SU-DHL-6 (cell line): ENCODE measurements around the gene ACTMAP.
"Not testable (repeated sequence)": the region's sequence is repeated elsewhere in the genome, so short reads cannot be mapped to it uniquely, and the experiment has no call there.

Source experiments
- H2AFZ ChIP-seq: fragments of 200-600 bp; sonication (generic); 2 replicates; pipeline ENCODE4 v1.6.1; 2014; ENCODE audit warnings: low read depth, mild to moderate bottlenecking, moderate library complexity, mixed read lengths, antibody characterized with exemption, low read length; ENCODE audit not compliant: severe bottlenecking
- H3F3A ChIP-seq: fragments of 200-600 bp; shearing (Covaris generic); 2 replicates; pipeline ENCODE4 v1.6.0; 2016; ENCODE audit warnings: antibody characterized with exemption, mild to moderate bottlenecking; ENCODE audit not compliant: insufficient read depth
- H3K27ac ChIP-seq: fragments of 200-600 bp; sonication (generic); 2 replicates; pipeline ENCODE4 v1.5.1; 2016; ENCODE audit warnings: low read depth, mild to moderate bottlenecking, low read length, moderate library complexity, mixed read lengths
- H3K27me3 ChIP-seq: fragments of 200-600 bp; sonication (generic), shearing (Covaris generic); 2 replicates; pipeline ENCODE4 v1.6.0; 2014; ENCODE audit warnings: mild to moderate bottlenecking, low read length
- H3K36me3 ChIP-seq: fragments of 200-600 bp; sonication (generic); 2 replicates; pipeline ENCODE4 v1.6.1; 2014; ENCODE audit warnings: mild to moderate bottlenecking, low read length, mixed read lengths
- H3K4me2 ChIP-seq: fragments of 300-600, 200-600 bp; shearing (Covaris generic), sonication (generic); 2 replicates; pipeline ENCODE4 v1.6.0; 2014; ENCODE audit warnings: low read length, low read depth, mild to moderate bottlenecking; ENCODE audit not compliant: poor library complexity, severe bottlenecking
- H3K4me3 ChIP-seq: fragments of 200-600 bp; sonication (generic); 2 replicates; pipeline ENCODE4 v1.5.1; 2014; ENCODE audit warnings: antibody characterized with exemption, low read length, mild to moderate bottlenecking, mixed read lengths; ENCODE audit not compliant: insufficient read depth, poor library complexity, severe bottlenecking
- H3K79me2 ChIP-seq: fragments of 200-600 bp; sonication (generic); 2 replicates; pipeline ENCODE4 v1.6.1; 2014; ENCODE audit warnings: mild to moderate bottlenecking, low read length, moderate library complexity; ENCODE audit not compliant: insufficient read depth
- H3K9ac ChIP-seq: fragments of 200-600 bp; sonication (generic); 2 replicates; pipeline ENCODE4 v1.7.0; 2014; ENCODE audit warnings: mild to moderate bottlenecking, low read length
- H3K9me2 ChIP-seq: fragments of 200-600 bp; sonication (generic); replicated peaks from 2 replicates; pipeline ENCODE4 v1.6.1; 2014; ENCODE audit warnings: low read length; ENCODE audit not compliant: insufficient read depth
- H3K9me3 ChIP-seq: fragments of 200-600 bp; sonication (generic); 2 replicates; pipeline ENCODE4 v1.6.1; 2014; ENCODE audit warnings: low read length, mixed read lengths; ENCODE audit not compliant: insufficient read depth
- H4K20me1 ChIP-seq: fragments of 200-600 bp; sonication (generic); 2 replicates; pipeline ENCODE4 v1.6.1; 2014; ENCODE audit warnings: low read depth, mild to moderate bottlenecking, antibody characterized with exemption, low read length, moderate library complexity, mixed read lengths
- EZH2phosphoT487 ChIP-seq: fragments of 200-600 bp; sonication (generic), shearing (Covaris generic); conservative IDR thresholded peaks from 2 replicates; pipeline ENCODE4 v1.6.1; 2018; ENCODE audit warnings: mild to moderate bottlenecking, antibody characterized with exemption, low read length, moderate library complexity, mixed read lengths
- TF ChIP-seq, protein P1 (sequence below): fragments of 200-600 bp; sonication (generic); IDR thresholded peaks from one replicate; pipeline ENCODE4 v1.5.1; 2017; ENCODE audit warnings: antibody characterized with exemption, mild to moderate bottlenecking, low read length, moderate library complexity; ENCODE audit not compliant: insufficient read depth, poor library complexity, severe bottlenecking

Gene ACTMAP

DNA sequence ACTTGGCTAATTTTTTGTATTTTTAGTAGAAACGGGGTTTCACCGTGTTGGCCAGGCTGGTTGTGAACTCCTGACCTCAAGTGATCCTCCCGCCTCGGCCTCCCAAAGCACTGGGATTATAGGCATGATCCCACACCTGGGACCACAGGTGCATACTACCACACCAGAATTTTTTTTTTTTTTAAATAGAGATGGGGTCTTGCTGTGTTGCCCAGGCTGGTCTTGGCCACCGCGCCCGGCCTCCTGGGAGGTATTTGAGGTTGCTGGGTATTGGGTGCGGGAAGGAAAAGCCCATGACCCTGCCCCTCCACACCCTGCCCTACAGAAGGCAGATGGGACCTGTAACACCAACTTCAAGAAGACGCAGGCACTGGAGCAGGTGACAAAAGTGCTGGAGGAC is 13.6 kb downstream of the ACTMAP start:
- Histone ChIP-seq H3F3A (no peaks in the 10 kb centered on the region), H3K27ac (no peak overlapping the region), H3K9me3 (no peaks in the 10 kb centered on the region), H3K9me2 (no peaks in the 10 kb centered on the region), H2AFZ (no peak overlapping the region), H3K4me3 (no peak overlapping the region), H4K20me1 (no peaks in the 10 kb centered on the region), H3K9ac (no peak overlapping the region), H3K79me2 (no peaks in the 10 kb centered on the region), H3K27me3 (no peaks in the 10 kb centered on the region), H3K4me2 (no peak overlapping the region), H3K36me3 (no peaks in the 10 kb centered on the region)
- TF ChIP-seq EZH2phosphoT487: no peak
- TF ChIP-seq, protein P1, sequence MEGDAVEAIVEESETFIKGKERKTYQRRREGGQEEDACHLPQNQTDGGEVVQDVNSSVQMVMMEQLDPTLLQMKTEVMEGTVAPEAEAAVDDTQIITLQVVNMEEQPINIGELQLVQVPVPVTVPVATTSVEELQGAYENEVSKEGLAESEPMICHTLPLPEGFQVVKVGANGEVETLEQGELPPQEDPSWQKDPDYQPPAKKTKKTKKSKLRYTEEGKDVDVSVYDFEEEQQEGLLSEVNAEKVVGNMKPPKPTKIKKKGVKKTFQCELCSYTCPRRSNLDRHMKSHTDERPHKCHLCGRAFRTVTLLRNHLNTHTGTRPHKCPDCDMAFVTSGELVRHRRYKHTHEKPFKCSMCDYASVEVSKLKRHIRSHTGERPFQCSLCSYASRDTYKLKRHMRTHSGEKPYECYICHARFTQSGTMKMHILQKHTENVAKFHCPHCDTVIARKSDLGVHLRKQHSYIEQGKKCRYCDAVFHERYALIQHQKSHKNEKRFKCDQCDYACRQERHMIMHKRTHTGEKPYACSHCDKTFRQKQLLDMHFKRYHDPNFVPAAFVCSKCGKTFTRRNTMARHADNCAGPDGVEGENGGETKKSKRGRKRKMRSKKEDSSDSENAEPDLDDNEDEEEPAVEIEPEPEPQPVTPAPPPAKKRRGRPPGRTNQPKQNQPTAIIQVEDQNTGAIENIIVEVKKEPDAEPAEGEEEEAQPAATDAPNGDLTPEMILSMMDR: no peak

- Histone ChIP-seq H3K79me2 (no peaks in the 10 kb centered on the region), H4K20me1 (no peaks in the 10 kb centered on the region), H3K4me3 (no peak overlapping the region), H3K27ac (no peak overlapping the region), H3K9me3 (no peaks in the 10 kb centered on the region), H3K9ac (no peak overlapping the region), H3K9me2 (no peaks in the 10 kb centered on the region), H3K4me2 (no peak overlapping the region), H2AFZ (no peak overlapping the region), H3K36me3 (no peaks in the 10 kb centered on the region), H3F3A (no peaks in the 10 kb centered on the region), H3K27me3 (no peaks in the 10 kb centered on the region)
- TF ChIP-seq, protein P1: no peak
- no peak for TF ChIP-seq EZH2phosphoT487
Measured at GRCh38 chr19:40735013-40735771, 15.1 kb downstream of the ACTMAP start.

- no peaks in the 10 kb centered on the region for H3F3A ChIP-seq
- no peak overlapping the region for H2AFZ ChIP-seq
- H3K4me2 ChIP-seq: no peak overlapping the region
- H4K20me1 ChIP-seq: no peaks in the 10 kb centered on the region
- H3K27me3 ChIP-seq: no peaks in the 10 kb centered on the region
- no peaks in the 10 kb centered on the region for H3K9me3 ChIP-seq
- H3K79me2 ChIP-seq: no peaks in the 10 kb centered on the region
- no peak for TF ChIP-seq EZH2phosphoT487
- TF ChIP-seq, protein P1: no peak
- no peaks in the 10 kb centered on the region for H3K36me3 ChIP-seq
- no peak overlapping the region for H3K27ac ChIP-seq
- H3K9ac ChIP-seq: no peak overlapping the region
- H3K4me3 ChIP-seq: no peak overlapping the region
- H3K9me2 ChIP-seq: no peaks in the 10 kb centered on the region
Measured at GRCh38 chr19:40733149-40733548, 17.1 kb downstream of the ACTMAP start.

DNA sequence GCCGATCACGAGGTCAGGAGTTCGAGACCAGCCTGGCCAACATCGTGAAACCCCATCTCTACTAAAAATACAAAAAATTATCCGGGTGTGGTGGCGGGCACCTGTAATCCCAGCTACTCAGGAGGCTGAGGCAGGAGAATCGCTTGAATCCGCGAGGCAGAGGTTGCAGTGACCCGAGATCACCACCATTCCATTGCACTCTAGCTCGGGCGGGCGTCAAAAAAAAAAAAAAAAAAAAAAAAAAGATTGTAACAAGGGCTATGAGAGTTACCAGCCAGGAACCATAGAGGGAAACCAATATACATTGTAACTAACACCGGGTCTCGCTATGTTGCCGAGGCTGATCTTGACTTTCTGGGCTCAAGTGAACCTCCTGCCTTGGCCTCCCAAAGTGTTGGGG is 18.0 kb downstream of the ACTMAP start:
- H3K79me2 ChIP-seq, H3K9ac ChIP-seq, H3K27me3 ChIP-seq, H2AFZ ChIP-seq, H3K9me3 ChIP-seq, H3K27ac ChIP-seq, H3K36me3 ChIP-seq, H3F3A ChIP-seq, H3K4me3 ChIP-seq, H4K20me1 ChIP-seq, H3K4me2 ChIP-seq, H3K9me2 ChIP-seq: not testable (repeated sequence)

DNA sequence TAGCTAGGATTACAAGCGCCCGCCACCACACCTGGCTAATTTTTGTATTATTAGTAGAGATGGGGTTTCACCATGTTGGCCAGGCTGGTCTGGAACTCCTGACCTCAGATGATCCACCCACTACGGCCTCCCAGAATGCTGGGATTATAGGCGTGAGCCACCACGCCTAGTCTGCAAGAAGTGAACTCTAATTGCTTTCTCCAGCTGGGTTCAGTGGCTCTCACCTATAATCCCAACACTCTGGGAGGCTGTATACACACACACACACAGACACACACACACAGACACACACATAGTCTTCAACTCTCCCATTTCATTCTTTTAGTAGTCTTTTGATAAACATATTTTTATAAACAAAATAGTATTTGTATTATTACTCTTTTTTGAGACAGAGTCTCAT is 20.2 kb downstream of the ACTMAP start:
- H4K20me1 ChIP-seq, H3K27me3 ChIP-seq, H3K9me3 ChIP-seq, H3K27ac ChIP-seq, H3K79me2 ChIP-seq, H3K9me2 ChIP-seq, H2AFZ ChIP-seq, H3K4me3 ChIP-seq, H3F3A ChIP-seq, H3K9ac ChIP-seq, H3K36me3 ChIP-seq, H3K4me2 ChIP-seq: not testable (repeated sequence)
